GM03348 (cell line): ENCODE results near the gene FBXL5.

ENCODE experiments used
- DNase-seq: peaks from one replicate; pipeline ENCODE4 v3.0.0; 2012; ENCODE audit warnings: low spot score

FBXL5 gene

DNA sequence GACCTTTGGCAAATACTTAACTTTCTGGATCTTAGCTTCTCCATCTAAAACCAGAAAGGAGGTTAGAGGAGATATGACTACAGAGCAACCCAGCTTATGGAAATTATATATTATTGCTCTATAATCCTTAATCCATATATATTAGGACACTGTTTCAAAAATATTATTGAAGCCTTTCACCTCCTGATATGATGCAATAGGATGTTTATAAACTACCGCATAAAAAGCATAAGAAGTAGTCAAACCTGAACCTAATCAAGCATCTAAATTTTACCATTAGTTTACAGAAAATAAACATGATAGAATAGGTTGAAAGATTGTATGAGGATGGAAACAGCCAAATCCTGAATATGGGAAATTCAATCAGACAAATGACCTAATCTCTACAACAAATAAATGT, 20.9 kb upstream of the FBXL5 start:
- no peak for DNase-seq

DNA sequence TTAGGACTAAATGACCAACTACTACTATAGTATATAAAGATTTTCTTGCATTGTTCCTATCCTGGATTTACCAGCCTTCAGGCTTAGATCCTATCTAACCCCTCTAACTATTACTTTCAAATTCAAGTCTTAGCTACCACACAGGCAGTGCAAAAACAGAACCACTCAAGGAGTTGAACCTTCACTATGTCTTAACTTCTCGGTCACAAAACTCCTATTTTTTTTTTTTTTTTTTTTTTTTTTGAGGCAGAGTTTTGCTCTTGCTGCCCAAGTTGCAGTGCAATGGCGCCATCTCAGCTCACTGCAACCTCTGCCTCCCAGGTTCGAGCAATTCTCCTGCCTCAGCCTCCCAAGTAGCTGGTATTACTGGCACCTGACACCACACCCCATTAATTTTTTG, 20.2 kb upstream of the FBXL5 start:
- DNase-seq = no peak

DNA sequence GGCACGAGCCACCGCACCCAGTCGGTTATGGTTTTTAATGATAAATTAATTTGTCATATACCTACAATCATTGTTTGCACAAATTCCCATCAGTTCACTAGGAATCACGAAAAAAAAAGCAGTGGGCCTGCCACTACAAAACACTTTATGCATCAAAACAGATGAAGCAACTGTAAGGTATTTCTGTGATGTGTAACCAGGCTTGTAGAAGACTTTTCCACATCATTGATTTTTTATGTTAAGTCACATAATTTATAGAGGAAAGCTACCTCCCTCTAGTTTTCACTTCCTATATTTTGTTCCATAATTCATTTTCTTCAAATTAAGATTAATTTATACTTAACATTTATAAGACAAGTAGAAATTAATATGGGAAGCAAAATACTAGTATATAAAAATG, 19.8 kb upstream of the FBXL5 start:
- no peak for DNase-seq

DNA sequence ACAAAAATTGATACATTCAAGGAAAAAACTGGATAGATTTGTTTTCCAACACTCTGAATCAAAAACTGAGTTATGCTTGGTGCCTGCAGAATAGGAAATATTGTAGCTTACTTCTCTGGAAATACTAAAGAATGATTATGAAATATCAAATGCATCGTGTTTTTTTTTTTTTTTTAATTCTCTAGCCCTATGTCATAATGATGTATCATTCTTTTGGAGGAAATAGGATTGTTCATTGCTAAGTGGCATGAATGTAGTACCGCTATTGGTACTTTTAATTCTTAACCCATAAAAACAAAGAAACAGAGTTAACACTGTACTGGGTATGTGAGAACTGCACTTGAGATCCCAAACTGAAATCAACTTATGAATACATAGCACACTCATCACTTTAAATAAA, 18.9 kb upstream of the FBXL5 start:
- DNase-seq = no peak

DNA sequence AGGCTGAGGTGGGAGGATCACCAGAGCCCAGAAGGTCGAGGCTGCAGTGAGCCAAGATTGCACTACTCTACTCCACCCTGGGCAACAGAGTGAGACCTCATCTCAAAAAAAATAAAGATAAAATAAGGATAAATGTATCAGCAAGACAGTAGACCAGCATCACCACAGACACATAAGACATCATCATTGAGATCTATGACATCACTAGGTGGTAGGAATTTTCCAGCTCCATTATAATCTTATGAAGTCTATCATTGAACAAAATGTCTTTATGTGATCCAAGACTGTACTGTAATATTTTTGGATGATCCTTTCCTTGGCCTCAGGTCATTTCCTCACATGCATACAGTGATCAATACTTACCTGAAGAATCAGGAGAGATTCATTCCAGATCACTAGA, 18.2 kb upstream of the FBXL5 start:
- no peak for DNase-seq

DNA sequence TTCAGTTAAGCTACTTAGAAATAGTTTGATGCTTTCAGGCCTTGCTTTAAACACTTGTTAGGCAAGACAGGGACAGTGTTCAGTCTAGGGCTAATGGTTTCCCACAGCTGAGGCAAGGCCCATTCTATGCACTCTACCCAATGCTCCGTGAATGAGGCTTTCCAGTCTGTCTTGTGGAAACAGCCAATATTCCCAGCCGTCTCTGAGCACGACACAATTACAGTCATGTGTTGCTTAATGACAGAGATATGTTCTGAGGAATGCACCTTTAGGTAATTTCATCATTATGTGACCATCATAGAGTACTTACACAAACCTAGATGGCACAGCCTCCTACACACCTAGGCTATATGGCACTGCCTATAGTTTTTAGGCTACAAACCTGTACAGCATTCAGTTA, 16.9 kb upstream of the FBXL5 start:
- DNase-seq = no peak

DNA sequence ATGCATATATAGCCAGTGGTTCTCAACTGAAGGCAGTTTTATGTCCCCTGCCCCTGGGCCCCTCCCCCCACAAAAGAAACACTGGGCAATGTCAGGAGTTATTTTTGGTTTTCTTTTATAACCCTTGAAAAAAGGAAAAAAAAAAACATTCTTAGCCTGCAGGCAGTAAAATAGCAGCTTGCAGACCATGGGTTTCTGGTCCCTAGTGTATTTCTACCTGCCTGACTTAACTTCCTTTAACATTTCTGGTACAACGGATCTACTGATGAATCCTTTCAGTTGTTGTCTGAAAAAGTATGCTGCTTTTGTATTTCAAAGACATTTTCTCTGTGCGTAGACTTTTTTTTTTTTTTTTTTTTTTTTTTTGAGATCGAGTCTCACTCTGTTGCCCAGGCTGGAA, 15.4 kb upstream of the FBXL5 start:
- no peak for DNase-seq

DNA sequence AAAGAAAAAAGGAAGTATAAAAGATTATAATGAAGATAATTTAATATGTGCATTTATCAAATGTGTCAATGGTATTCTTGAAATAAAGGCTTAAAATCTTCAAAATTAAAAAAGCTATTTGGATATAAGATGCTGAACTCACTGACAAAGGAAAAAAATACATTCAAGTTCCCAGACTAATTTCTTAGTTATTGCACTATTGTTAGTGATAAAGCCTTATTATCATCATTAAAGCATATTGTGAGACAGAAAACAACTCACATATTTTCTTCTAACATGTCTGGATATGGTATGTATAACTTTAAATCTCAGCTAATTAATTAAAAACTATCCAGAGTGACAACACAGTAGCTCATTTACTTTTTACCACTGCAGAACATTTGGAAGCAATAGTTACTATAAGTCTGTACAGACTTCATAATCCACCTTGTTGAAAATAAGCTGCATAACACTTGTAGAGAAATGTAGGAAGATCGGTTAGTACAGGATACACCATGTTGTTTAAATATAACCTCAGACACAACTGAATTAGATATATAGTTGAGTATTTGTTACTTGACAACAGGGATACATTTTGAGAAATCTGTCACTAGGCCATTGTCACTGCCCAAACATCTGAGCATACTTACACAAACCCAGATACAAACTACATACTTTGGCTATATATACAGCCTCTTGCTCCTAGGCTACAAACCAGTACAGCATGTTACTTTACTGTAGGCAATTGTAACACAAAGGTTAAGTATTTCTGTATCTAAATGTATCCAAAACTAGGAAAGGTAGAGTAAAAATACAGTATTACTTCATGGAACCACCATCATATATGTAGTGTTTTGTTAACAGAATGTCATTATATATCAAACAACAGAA, 13.6 kb upstream of the FBXL5 start:
- DNase-seq = no peak

DNA sequence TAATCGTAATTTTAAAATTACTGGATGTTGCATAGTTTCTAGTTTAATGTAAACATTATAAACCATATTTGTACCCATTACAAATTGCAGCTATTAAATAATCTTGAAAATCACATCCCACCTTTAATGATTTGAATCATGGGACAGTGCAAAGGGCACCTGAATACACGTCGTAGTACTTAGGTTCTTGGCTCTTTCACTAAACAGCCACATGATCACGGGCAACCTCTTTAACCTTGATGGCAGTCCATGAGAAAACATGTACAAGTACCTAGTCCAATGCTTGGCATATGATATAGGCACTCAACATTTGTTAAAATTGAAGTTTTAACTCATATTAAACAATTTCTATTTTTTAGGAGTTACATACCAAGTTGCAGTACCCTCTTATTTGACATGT, 11.8 kb upstream of the FBXL5 start:
- no peak for DNase-seq

DNA sequence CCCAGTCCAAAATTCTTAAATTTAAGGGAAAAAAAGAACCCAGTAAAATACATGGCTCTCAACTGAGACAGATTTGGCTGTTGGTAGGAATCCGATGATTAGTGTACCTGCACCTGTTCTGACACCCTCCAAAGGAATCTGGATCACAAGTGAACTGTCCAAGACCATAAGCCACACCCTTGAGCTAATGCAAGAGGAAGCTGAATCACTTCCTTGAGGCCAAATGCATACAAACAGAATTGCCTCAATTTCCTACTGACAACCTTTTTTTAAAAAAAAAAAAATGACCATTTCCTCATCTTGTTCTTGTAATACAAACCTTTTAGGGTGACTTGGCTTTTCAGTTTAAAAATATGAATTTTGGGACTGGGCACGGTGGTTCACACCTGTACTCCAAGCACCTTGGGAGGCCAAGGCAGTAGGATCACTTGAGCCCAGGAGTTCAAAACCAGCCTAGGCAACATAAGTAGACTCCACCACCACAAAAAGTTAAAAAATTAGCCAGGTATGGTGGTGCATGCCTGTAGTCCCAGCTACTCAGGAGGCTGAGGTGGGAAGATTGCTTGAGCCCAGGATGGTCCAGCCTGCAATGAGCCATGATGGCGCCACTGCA, 10.7 kb upstream of the FBXL5 start:
- DNase-seq = no peak

DNA sequence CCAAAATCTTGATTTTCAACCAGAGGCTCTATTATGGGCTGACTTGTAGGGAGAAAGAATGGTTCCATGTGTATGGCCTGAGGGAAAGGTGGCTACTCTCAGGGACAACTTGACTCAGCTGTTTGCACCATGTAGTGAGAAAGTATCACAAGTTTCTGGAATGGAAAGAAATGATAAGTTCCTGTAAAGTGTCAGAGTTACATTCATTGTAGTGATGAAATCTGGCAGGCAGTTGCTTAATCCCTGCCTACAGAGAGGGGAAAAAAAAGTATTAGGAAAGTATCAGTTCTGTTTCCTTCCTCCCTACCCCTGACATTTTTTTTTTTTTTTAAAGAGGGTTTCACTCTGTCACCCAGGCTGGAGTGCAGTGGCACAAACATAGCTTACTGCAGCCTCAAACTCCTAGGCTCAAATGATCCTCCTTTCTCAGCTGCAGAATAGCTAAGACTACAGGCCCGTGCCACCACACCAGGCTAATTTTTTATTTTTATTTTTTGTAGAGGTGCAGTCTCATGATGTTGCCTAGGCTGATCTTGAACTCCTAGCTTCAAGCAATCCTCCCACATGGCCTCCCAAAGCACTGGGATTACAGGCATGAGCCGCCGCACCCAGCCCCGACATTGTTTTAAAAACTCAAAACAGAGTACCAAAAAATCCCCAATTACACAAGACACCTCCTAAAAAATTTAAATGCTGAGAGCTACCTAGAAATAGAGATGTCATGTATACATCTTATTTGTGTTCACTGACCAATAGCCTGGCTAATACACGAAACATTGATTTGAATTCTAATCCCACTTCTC, 4.8 kb upstream of the FBXL5 start:
- peak; percentile 65 for DNase-seq

DNA sequence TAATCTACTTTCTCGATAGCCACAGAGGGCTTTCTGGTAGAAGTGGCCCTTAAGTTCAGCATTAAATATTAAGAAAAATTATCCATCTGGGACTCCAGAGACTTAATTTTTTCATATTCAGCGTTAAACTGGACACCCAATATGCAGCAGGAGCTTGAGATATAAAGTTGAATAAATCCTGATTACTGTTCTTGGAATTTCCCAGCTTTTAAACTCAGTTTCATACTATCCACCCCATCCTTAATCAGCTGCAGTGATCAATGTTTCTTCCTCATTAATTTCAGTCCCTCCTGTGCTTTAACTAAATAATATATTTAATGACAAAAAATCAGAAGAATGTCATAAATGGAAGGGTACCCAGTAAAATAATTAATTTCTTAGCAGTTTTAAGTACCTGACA, 3.6 kb upstream of the FBXL5 start:
- DNase-seq = no peak

DNA sequence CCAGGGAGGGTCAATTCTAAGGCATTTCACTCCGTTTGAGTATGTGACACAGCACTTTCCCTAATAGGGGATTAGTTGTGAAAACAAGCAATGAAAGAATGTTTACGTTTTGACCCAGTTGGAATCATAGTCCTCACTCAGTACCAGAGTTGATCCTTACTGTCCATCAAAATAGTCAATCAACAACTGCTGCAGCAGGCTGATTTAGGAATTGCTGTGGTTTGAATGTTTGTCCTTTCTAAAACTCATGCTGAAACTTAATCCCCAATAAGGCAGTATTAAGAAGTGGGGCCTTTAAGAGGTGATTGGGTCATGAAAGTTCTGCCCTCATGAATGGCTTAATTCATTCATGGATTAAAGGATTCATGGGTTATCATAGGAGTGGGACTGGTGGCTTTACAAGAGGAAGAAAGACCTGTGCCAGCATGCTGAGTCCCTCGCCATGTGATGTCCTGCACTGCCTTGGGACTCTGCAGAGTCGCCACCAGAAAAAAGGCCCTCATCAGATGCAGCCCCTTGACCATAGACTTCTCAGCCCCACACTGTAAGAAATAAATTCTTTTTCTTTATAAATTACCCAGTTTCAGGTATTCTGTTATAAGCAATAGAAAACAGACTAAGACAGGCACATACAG, 3.1 kb upstream of the FBXL5 start:
- DNase-seq = no peak

DNA sequence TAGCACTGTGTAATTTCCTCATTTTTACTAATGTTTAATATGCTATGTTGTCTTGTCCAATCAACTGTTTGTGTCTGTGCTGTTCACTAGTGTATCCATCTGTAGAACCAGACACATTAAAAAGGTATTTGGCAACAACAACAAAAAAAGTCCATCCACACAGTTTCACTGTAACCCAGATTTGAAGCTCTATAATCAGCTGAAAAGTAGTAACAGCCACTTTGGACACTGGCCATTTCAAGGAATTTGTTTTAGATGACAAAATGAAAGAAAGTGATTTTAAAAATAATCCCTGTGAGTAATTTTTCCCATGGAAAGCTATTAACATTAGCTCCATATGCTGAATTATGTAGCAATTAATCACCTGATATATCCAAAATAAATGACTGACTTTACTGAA, 2.2 kb upstream of the FBXL5 start:
- DNase-seq = no peak

DNA sequence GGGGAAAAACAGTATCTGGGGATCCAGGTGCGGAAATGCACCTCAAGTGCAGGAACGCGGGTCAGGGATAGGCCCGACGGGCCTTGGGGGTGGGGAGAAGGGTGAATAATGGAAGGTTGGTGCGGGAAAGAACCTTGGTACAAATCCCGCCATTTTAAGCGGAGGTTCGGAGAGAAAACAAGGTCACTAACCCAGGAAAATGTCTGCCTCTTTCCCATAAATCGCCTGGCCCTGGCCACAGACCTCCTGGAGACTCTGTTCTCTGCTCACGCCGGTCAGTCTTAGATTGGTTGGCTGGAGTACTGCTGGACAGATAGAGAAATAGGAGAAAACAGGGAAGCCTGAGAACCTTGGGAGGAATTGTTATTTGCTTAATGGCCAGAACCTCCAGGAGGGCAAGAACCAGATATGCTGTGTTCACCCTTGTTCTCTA, 897 bp upstream of the FBXL5 start:
- no peak for DNase-seq

DNA sequence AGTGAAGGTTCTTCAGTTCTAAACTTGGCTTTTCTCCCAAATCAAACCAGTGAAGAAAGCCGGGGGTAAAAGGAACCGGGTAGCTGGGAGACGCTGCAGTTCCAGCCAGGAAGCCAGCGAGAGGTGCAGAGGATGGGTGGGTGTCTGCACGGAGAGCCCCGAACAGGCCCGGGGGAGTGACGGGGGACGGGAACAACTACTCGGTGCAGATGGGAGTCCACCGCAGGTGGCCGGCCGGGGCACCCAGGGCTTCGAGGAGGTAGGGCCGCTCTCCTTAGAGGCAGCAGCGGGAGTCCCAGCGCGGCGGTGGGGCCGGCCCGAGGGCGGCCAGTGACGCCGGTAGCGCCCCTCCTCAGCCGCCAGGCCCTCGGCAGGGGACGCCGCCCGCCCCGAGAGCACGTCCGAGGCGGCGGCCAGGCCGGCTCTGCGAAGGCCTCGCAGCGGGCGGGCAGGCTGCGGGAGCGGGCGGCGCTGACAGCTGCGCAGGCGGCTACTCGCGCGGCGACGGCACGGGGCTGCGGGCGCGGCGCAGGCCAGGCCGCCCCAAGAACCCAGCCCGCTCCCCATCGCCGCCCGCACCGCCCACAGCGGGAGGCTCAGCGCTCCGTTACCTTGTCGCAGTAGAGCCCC, 449 bp downstream of the FBXL5 start:
- DNase-seq = peak; percentile 62

DNA sequence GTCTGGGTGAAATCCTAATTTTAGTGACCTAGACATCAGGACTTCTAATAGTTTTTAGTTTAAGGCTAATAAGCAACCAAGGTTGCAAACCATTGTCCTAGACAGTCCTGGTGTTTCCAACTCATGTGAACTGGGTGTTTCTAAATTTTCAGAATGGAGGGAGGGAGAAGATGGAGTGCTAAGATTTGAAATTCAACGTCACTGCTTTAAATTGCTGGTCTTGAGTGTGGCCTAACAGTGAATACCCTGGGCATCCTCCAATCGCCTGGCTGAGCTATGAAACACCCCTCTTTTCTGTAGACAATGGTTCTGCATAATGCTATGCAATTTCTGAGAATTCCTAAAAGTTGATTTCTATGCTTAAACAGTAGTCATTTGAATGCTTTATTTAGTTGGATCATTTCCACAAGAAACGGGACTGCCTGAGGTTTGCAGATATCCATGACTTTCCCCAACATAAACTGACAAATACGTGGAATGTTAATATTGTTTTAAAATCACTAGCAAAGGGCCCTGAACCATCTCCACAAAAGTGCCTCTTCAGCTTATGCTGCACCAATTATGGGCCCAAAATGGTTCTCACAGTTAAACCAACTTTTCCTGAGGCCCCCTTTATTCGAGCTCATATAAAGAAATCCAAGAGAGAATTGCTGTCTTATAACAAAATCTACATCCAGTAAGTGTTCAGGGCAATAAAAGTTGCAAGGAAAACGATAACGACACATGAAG, 1.1 kb downstream of the FBXL5 start:
- peak; percentile 29 for DNase-seq

DNA sequence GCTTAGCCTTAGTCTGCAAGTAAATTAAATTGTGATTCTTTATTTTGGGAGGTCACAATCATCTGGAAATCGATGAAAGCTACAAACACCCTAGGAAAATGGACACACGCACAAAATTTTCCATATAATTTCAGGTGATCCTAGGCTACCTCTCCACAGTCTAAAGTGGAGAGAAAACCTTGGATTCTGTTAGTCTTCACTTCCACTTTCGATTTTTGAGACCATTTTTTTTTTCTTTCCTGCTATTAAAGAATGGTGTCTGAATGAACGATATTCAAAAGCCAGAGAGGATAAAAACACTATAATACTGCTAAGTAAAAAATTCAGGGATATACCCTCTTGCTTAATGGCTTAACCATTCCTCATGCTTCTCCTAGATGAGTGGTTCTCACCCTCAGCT, 1.7 kb downstream of the FBXL5 start:
- DNase-seq = no peak

DNA sequence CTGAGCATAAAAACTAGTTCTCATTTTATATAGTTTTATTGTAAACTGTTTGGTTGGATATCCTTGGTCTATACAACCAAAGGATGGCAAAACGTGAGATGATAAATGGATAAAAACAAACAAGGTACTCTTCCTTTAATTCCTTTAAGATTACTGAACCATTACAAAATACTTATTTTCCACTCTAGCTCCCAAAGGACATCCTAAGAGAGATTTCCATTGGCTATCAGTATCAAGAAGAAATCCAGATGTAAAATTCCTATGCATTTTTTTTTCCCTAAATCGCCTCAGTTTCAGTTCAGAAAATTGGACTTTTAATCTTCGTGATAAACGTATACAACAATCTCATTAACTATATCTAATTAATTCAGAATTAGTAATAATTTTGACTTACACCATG, 2.3 kb downstream of the FBXL5 start:
- no peak for DNase-seq

DNA sequence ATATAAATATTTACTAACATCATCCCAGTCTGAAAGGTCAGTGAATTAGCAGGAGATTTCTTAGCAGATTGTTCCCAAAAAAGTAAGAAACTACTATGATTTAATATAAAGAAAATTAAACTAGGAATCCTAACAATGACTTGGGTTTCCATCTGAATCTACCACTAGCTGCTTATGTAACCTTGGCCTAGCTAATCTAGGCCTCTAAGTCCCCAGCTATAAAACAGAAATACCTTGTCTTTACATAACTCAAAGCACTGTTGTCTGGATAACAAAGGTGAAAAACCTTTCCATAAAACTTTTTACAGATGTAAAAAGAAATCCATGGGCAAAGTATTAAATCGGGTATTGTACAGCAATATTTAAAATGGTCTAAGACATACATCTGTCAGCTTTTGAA, 3.0 kb downstream of the FBXL5 start:
- DNase-seq = no peak

DNA sequence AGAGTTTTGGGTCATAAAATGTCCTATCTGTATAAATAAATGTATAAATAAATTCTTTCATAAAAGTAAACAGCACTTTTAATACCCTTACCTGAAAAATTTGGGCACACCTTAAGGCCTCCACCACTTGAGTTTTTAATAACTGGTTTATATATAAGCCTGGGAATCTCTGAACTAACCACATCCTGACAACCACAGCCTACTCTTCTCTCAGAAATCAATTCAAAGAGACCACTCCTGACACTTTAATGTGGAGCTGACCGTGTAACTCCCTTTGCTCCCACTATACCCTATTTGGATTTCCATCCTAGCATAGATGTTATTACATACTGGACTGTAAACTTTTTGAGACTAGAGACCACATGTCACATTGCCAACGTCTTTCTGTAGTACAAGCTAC, 3.5 kb downstream of the FBXL5 start:
- DNase-seq = no peak
